ENCODE data around the gene ABI3.
"Not testable (repeated sequence)": the region's sequence is repeated elsewhere in the genome, so short reads cannot be mapped to it uniquely, and the experiment has no call there.

Gene ABI3

GRCh38 chr17:49258394-49258793 lies 47.9 kb downstream of the ABI3 start:
- DNase-seq = no peak

GRCh38 chr17:49259663-49260010 lies 49.1 kb downstream of the ABI3 start:
- DNase-seq = no peak

- no peak for DNase-seq
Observed at GRCh38 chr17:49260011-49260816, 49.7 kb downstream of the ABI3 start.

GRCh38 chr17:49260817-49261291 lies 50.3 kb downstream of the ABI3 start:
- DNase-seq = peak; percentile 10

GRCh38 chr17:49261540-49261939 lies 51.0 kb downstream of the ABI3 start:
- DNase-seq = not testable (repeated sequence)

- DNase-seq = no peak
Observed at GRCh38 chr17:49266233-49266632, 55.7 kb downstream of the ABI3 start.

GRCh38 chr17:49267912-49268311 lies 57.4 kb downstream of the ABI3 start:
- DNase-seq = no peak

- no peak for DNase-seq
Observed at GRCh38 chr17:49269356-49269755, 58.8 kb downstream of the ABI3 start.
